Measurements from ENCODE around the gene SAMD9.

- TF ChIP-seq ZFX (IDR thresholded peaks at IDR 0.05), result no peak
- TF ChIP-seq, protein P1, sequence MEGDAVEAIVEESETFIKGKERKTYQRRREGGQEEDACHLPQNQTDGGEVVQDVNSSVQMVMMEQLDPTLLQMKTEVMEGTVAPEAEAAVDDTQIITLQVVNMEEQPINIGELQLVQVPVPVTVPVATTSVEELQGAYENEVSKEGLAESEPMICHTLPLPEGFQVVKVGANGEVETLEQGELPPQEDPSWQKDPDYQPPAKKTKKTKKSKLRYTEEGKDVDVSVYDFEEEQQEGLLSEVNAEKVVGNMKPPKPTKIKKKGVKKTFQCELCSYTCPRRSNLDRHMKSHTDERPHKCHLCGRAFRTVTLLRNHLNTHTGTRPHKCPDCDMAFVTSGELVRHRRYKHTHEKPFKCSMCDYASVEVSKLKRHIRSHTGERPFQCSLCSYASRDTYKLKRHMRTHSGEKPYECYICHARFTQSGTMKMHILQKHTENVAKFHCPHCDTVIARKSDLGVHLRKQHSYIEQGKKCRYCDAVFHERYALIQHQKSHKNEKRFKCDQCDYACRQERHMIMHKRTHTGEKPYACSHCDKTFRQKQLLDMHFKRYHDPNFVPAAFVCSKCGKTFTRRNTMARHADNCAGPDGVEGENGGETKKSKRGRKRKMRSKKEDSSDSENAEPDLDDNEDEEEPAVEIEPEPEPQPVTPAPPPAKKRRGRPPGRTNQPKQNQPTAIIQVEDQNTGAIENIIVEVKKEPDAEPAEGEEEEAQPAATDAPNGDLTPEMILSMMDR (conservative IDR thresholded peaks at IDR 0.05), result no peak
Measured at GRCh38 chr7:93132216-93132615, 14.4 kb upstream of the SAMD9 start.

All from C4-2B (cell line).